ENCODE data around the gene TMC1.

Gene TMC1

DNA sequence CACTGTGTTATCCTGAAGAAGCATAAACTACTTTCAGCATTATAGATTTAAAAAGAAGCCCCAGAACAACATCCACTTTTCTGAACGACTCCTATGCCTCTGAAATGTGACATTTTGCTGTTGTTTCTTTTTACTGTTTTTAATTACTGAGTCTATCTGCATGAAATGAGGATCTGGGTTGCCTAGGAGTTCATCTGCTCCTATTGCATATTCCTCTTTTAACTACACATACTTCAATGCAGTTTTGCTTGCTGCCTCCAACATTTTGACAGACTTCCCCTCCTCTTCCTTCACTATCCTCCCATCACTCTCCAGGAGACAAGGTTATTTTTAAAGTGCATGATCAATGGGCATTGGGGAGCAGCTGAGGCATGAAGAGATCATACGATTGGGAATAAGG is 164.5 kb downstream of the TMC1 start:
- no peak for DNase-seq

DNA sequence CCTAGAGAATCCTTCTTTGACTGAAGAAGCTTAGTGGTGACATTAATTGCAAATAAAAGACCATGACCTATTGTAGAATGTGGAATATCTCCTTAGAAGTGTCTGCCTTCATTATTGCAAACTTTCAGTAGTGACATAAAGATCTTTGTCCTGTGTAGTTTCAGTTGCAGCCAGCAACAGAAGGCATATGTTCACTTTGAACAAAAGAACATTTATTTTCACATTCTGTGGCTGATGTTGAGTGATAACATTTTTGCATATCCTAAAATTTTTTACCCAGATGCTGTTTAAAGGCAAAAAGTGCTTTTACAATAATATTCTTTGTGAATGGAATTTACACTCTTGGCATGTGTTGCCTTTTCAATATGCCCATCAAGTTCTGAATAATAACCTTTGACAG is 165.9 kb downstream of the TMC1 start:
- no peak for DNase-seq

DNA sequence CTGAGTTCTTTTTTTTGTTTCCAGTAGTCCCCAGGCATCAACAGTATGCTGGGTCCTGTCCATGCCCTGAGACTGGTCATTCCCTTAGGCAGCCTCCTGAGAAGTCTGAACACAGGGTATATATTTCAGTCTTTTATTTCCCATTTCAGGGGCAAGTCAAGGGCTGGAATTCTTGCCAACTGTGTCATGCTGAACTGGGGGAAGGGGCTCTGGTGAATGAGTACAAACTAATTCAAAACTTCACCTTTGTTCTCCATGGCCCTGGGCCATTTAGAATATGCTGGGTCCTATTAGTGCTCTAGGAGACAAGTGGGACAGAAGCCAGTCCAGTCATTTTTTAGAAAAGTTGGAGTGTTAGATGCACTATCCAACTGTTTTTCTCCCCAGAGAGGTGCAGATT is 170.3 kb downstream of the TMC1 start:
- DNase-seq: no peak

DNA sequence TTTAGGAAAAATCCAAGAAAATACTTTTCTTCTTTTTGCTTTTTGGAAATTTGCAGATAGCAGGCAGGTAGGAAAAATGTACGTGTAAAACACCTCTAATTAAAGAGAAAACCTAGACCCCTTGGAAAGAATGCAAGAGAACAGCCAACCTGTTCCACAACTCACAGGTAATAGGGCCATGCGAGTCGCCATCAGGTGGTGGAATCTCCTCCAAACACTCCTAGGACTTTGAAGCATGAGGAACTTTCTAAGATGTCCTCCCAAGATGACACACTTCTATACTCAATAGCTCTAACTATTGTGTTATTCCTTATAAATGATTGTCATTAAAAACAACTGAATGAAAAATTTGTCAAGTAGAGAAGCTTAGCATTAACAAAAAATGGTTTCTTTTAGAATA is 174.0 kb downstream of the TMC1 start:
- no peak for DNase-seq

DNA sequence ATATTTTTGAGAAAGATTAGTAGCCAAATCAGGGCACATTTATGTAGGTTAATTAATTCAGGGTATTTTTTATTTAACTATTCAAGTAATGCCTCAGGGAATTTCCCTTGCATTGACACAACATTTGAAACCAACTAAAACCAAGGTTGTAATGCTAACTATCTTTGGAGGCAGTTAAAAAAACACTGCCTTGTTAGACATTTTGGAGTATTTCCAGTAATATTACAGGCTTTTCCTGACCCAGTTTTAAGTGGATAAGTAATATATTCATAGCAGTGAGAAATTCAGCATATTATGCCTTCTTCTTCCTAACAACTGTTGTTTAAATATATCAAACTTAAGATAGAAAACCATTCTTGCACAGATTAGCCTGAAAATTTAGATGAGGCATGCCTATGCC is 175.1 kb downstream of the TMC1 start:
- no peak for DNase-seq

DNA sequence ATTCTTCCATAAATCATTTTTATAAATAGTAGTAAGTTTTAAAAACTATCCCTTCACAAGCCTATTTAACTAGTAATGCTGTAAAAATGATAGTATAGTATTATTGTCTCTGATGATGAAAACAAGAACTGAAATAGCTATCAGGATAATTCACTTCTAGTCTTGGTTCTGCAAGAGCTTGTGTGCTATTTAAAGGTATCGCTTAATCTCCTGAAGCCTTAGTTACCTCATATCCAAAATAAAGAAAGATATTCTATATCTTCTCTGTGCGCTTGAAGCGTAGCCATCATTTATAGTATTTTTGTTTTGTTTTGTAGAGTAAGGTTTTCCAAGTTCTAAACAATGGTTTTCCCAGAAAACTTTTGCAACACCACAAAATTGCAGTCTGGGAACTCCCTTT is 180.1 kb downstream of the TMC1 start:
- no peak for DNase-seq

DNA sequence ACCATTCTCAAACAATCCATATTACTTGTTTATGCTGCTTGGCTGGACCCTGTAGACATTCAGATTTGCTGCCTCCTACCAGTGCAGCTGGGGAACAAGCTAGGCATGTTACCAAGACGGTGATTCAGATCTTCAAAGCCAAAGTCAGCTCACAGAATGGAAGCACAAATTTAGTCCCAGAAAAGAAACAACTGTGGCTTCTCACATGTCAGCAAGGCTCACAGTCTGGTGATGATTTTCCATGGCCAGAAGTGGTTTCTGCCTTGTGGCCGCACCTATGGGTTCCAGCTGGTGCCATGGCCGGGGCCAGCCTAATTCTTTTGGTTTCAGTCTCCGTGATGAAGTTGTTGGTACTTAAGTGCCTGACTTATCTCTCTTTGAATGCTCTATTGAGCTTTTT is 182.2 kb downstream of the TMC1 start:
- no peak for DNase-seq

DNA sequence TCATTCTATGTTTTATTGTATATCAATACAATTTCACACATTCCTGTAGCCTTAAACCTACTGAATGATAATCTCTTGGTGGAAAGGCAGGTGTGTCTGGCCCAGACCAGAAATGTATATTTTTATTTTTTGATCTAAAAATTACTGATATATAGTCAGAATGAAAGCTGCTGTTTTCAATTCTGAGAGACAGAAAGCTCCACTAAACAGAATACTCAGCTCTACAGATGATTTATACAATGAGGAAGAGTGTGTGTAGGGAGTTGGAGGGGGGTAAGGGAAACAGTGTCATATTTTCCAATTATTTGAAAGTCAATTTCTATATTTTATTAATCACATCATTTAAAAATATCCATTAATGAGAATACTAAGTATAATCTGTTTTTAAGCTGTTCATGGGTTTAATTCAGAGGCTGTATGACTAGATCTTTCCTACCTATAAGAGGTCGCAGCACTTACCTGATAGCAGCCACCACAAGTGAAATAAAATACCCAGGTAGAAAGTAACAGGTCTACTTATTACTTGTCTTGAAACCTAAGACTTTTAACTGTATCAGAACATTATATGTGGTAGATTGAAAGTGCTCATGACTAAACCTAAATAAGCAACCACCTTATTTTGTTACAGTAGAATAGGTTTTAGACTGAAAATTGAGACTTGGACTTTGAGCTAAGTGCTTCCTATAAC is 183.4 kb downstream of the TMC1 start:
- no peak for DNase-seq

DNA sequence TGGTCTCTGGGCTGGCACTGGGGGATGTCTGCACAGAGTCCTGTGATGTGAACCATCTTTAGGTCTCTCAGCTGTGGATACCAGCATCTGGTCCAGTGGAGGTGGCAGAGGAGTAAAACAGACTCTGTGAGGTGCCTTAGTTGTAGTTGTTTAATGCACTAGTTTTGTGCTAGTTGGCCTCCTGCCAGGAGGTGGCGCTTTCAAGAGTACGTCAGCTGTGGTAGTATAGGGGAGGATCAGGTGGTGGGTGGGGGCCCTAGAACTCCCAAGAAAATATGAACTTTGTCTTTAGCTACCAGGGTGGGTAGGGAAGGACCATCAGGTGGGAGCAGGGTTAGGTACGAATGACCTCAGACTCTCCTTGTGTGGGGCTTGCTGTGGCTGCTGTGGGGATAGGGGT is 197.1 kb downstream of the TMC1 start:
- no peak for DNase-seq

DNA sequence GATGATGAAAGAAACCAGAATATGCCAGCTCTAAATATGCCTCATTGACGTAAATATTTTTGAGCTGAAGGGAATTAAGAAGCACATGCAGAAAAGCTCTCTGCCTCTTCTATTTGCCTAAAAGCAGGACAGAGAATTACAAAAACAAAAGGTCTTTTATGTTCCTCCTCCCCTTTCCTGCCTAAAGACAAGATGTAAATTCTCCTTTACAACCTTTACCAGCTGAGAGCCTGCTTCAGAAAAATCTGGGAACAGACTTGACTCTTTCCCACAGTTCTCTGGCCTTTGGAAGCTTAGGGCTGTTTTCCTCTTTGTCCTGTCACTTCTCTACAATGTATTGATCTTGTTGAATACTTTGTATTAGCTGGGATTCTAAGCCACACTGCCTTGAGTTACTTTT is 199.7 kb downstream of the TMC1 start:
- no peak for DNase-seq

DNA sequence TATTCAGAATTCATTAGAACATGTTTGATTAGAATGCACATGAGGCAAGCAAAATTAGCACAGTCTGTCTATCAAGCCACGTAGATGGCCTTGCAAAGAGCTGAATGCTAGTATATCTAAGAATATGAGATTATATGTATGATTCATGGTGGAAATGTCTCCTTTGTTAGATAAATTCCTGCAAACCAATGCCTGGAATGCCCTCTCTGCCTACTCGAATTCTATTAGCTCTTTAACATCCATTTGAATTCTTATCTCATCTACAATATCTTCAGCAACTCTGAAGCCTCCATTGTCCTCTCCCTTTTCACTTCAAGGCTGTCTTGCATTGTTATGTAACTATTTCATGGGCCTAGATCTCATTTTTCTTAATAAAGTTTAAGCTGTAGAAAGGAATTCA is 205.5 kb downstream of the TMC1 start:
- no peak for DNase-seq

DNA sequence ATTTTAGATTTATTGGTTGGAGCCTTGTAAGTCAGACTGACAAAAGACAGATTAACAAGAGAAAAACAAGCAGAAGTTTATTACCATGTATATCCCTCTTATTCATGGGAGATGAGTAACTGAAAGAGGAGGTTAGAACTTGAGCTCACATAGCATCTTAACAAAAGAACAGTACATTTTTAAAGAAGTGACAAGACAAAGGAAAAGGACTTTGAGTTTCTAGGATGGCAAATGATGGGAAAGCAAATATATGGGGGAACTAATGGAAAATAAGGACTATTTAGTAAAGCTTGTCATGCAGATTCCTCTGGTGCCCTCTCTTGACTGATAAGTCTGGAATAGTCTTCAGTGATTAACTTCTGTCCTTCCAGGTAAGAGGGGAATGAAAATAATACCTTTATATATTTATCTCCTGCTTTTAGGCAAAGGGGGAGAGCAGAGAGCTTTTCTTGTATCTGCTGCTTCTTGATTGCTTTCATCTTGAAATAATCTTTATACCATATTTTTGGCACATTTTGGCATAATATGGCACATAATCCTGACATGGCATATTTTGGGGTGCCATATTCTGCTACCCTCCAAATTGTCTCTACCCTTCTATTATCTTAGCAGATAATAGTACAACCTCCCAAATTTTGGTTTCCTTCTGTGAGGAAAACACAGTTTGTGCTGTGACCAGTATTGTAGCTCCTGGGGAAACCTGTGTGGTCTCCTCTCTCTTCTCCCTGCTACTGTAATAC is 206.8 kb downstream of the TMC1 start:
- DNase-seq: no peak

DNA sequence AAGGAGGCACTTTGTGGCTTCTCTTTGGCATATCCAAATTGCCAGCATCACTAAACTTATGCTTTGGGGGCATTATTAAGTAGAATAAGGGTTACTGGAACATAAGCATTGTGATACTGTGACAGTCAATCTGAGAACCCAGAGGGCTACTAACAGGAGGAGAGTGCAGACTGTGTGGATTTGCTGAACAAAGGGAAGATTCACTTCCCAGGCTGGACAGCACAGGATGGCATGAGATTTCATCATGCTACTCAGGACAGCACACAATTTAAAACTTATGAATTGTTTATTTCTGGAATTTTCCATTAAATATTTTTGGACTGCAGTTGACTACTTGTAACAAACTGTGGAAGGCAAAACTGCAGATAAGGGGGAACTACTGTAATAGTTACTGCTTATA is 212.5 kb downstream of the TMC1 start:
- DNase-seq: no peak

DNA sequence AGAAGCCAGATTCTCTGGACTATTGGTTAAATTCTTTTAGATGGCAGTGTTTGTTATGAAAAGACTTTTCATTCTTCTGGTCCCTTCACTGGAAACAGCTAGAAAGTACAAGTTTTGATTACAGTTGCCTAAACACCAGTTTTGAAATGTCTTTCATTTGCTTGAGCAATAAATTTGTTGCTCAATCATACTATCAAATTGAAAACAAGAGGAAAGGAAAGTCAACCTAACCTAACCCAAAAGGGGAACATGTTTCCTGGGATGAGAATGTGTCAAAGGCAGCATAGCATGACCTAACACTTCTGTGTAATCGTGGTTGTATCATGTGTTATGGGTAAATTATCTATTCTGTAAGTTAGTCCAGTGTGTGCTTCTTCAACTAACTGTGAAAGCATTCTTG is 213.2 kb downstream of the TMC1 start:
- DNase-seq: peak; percentile 1

DNA sequence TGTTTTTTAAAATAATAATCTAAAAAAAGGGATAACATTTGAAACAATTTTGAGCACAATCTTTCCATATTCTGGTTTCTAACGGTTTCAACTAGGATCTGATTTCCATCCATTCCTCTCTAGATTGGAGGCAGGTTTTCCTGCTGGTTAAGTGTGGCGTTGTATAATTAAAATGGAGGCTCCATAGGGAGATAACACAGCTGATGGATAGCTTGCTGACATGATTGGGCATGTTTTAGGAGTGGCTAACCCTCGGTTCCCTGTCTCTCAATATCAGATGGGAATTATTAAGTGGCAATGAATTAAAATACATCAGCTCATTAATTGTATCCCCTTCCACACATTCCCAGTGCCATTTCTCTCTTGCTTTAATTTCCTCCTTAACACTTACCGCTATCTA is 222.4 kb downstream of the TMC1 start:
- DNase-seq: no peak

DNA sequence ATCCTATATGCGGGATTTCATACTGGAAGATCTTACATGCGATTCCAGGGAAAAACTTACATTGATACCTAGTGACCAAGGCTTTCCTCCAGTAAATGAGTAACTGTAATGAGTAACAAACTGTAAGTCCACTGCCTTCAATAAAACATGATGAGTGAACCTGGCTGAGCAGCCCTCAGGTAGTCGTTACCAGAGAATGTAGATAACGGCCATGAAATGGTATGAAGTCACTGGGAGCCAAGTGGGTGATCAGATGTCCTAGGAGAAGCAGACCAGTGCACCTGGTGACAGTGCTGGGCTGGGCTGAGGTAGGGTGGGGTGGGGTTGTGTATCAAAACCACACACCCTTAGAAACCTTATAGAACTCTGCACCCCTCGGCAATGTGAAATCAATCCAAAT is 227.9 kb downstream of the TMC1 start:
- no peak for DNase-seq

DNA sequence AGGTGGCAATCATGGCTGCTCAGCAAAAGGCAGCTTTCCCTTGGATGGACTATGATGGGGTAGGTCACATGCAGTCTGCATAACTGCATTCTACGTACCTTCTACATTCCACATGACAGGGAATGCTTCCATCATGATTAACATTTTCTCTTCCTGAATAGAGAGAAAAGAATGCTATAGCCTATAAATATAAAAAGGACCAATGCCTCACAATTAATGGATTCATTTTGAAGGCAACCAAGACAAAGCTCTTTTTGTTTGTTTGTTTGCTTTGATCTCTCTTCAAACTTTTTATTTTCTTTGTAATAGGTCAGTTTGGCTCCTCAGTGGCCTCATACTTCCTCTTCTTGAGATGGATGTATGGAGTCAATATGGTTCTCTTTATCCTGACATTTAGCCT is 230.1 kb downstream of the TMC1 start:
- no peak for DNase-seq

DNA sequence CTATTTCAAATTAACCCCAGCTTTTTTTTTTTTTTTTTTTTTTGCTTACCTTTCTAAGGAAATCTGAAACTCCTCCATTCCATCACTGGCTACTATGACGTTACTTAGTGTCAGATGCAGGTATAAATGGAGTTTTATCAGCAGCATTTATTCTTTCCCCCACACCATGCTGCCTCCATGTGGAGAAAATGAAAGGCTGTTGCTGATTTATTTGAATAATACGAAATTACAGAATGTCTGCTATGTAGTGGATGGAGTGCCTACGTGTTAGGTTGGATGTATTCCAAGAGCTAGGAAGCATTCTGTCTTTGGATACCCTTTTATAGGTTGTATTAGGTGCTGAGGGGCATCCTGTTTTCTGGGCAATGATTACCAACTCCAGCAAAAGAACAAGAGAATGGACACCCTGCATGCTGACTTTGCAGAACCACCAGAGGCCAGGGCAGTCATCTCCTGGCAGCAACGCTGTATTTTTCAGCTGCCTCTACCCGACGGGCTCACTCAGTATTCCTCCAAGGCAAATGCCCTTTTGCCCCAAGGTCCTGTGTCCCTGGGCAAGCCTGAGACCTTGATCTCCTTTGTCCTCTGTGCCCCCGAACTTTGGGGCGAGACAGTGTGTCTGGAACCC is 232.0 kb downstream of the TMC1 start:
- DNase-seq: no peak

DNA sequence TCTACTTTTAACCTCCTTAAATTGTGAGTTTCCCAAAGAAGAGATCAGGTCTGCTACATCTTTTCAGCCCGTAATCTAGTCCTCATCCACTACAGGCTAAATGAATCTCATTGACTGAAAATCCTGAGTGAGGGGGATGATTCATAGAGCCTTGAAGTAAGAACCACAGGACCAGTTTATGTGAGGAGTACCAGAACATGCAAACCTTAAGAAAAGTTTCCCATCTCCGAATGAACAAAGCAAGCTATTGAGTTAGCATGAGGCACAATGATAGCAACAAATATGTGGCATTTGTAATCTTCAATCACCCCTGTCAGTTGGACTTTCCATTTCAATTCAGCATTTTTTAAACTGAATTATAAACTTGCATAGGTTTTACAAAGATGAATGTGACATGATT is 234.4 kb downstream of the TMC1 start:
- no peak for DNase-seq

DNA sequence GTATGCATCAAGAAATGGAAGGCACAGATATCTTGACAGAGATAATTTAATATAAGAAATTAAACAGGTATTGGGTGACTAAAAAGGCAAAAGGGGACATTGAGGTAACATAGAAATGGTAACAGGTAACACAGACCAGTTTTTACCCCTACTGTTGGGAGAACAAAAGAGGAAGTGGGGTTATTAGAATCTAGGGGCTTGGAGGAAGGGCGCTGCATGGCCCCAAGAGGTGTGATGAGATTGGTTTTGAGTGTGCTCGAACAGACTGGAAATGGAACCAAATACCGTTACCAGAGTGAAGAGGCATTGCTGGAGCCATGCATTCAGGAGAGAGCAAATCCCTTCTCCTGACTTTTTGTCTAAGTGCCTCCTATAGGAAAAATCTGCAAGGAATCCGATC is 237.5 kb downstream of the TMC1 start:
- no peak for DNase-seq

DNA sequence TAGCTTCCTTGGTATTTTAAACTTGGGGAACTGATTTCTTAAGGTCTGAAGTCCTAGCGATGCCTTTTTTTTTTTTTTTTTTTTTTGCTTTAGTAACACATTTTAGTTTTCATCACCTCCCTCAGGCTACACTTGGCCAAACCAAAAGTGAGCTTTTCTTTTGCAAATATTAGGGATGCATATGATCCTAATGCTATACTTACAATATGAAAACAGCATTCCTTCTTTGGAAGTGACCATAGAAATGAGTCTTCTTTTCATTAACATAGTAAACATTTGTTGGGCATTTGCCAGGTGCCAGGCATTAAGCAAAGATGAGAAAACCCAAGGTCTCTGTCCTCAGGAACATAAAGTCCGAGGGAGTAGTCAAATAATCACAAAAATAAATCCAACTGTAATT is 241.6 kb downstream of the TMC1 start:
- no peak for DNase-seq

DNA sequence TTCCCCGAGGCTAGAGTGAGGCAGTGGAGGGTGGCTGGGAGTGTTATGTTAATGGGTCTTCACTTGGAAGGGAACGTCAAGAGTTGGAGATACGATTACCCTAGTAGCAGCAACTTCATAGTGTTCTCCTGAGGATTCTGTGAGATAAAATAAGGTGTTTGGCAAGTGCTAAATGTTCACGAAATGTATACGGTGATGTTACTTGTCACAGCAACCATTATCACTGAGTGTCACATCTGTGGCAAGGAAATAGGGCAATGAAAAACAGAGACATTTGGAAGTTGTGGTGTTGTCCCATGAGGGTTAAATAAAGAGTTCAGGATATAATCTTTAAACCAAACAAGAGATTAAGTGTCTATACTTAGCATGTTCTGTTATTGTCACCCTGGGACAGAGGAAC is 248.1 kb downstream of the TMC1 start:
- no peak for DNase-seq

DNA sequence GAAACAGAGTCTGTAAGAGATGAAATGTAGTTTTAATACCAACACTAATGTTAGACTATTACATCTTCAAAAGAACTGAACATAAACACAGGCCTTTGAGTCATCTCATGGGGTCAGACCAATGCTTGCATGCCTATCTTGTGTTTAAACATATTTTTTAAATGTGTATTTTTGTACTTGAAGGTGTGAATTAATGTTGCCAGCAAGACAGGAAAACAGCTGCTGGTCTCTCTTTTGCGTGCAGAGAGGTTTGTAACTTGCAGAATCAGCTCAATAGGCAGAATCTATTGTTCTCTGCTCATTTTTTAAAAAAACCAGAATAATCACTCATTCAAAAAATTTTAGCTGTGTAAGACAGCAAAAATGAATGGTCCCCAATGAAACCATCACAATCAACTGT is 251.3 kb downstream of the TMC1 start:
- DNase-seq: no peak

DNA sequence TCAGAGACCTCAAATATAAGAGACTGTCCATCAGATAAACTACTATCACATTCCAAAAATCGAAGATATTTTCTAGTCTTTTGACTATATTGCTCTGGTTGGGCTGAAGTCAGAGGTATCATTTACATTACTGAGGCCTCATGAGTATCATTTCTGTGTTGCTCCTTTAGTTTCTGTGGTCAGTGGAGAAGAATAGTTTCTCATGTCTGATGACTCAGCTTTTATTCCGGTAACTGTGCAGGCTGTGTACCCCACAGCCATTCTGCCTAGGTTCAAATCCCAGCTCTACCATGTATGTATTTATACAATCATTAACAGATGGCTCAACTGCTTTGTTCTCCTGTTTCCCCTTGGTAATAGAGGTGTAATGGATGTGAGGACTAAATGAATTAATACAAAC is 252.2 kb downstream of the TMC1 start:
- no peak for DNase-seq

DNA sequence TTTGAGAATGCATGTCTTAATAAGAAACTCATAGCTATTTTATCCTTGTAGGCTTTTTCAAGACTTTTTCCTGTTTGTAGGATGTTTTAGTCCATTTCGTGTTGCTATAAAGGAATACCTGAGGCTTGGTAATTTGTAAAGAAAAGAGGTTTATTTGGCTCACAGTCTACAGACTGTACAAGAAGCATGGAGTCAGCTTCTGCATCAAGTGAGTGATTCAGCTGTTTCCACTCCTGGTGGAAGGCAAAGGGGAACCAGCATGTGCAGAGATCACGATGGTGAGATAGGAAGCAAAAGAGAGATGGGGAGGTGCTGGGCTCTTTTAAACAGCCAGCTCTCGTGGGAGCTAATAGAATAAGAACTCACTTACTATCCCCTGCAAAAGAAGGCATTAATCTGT is 254.2 kb downstream of the TMC1 start:
- DNase-seq: no peak
